Trophoblast cell (in vitro differentiated cells and primary cell): Measurements from ENCODE around the gene SLC22A14.

ENCODE experiments used
- DNase-seq, 2 donors: peaks; one replicate each; pipeline ENCODE4 v3.0.0-alpha.2; 2016
- H2AFZ ChIP-seq: 2 replicates; pipeline ENCODE4 v1.6.1; 2013; ENCODE audit warnings: low read length, moderate library complexity, mild to moderate bottlenecking; ENCODE audit not compliant: insufficient read depth, poor library complexity
- H2AK5ac ChIP-seq: 2 replicates; pipeline ENCODE4 v1.6.1; 2013; ENCODE audit warnings: mild to moderate bottlenecking, low read length
- H2BK120ac ChIP-seq: 2 replicates; pipeline ENCODE4 v1.6.1; 2013; ENCODE audit warnings: low read length, mild to moderate bottlenecking, moderate library complexity; ENCODE audit not compliant: insufficient read depth, poor library complexity
- H2BK12ac ChIP-seq: 2 replicates; pipeline ENCODE4 v1.6.1; 2013; ENCODE audit warnings: mild to moderate bottlenecking, low read length, moderate library complexity
- H2BK5ac ChIP-seq: 2 replicates; pipeline ENCODE4 v1.6.1; 2013; ENCODE audit warnings: low read length, low read depth, moderate library complexity, mild to moderate bottlenecking; ENCODE audit not compliant: poor library complexity
- H3K14ac ChIP-seq: 2 replicates; pipeline ENCODE4 v1.6.1; 2013; ENCODE audit warnings: mild to moderate bottlenecking, low read length
- H3K18ac ChIP-seq: 2 replicates; pipeline ENCODE4 v1.6.1; 2013; ENCODE audit warnings: mild to moderate bottlenecking, low read length
- H3K23ac ChIP-seq: 2 replicates; pipeline ENCODE4 v1.6.1; 2013; ENCODE audit warnings: low read length
- H3K27ac ChIP-seq: 2 replicates; pipeline ENCODE4 v1.5.1; 2013; ENCODE audit warnings: low read depth, mild to moderate bottlenecking, inconsistent platforms, low read length, moderate library complexity
- H3K27me3 ChIP-seq: 2 replicates; pipeline ENCODE4 v1.6.1; 2013; ENCODE audit warnings: inconsistent platforms, mild to moderate bottlenecking, low read length, moderate library complexity; ENCODE audit not compliant: insufficient read depth
- H3K36me3 ChIP-seq, 2 experiments: 1 replicate in 1 of 2; 2 replicates in 1 of 2; pipeline ENCODE4 v1.6.1; 2013; ENCODE audit warnings: low read length in 2 of 2, mild to moderate bottlenecking in 2 of 2, moderate library complexity in 1 of 2; ENCODE audit not compliant: insufficient read depth in 2 of 2, control insufficient read depth in 1 of 2
- H3K4ac ChIP-seq: 2 replicates; pipeline ENCODE4 v1.6.1; 2013; ENCODE audit warnings: low read depth, mild to moderate bottlenecking, low read length, moderate library complexity
- H3K4me1 ChIP-seq, 2 experiments: 1 replicate in 1 of 2; 2 replicates in 1 of 2; pipeline ENCODE4 v1.6.1; 2013; ENCODE audit warnings: low read length in 2 of 2, mild to moderate bottlenecking in 2 of 2, moderate library complexity in 1 of 2; ENCODE audit not compliant: insufficient read depth in 2 of 2, control insufficient read depth in 1 of 2
- H3K4me2 ChIP-seq: 2 replicates; pipeline ENCODE4 v1.6.1; 2013; ENCODE audit warnings: inconsistent platforms, mild to moderate bottlenecking, low read length, moderate library complexity
- H3K4me3 ChIP-seq: 2 replicates; pipeline ENCODE4 v1.5.1; 2013; ENCODE audit warnings: mild to moderate bottlenecking, low read depth, low read length, inconsistent platforms
- H3K79me1 ChIP-seq: one replicate; pipeline ENCODE4 v1.6.1; 2013; ENCODE audit warnings: low read length
- H3K79me2 ChIP-seq: 2 replicates; pipeline ENCODE4 v1.6.1; 2013; ENCODE audit warnings: low read length, mild to moderate bottlenecking; ENCODE audit not compliant: control insufficient read depth, insufficient read depth, poor library complexity
- H3K9ac ChIP-seq: 2 replicates; pipeline ENCODE4 v1.6.1; 2013; ENCODE audit warnings: mild to moderate bottlenecking, low read length
- H3K9me3 ChIP-seq: 2 replicates; pipeline ENCODE4 v1.6.1; 2013; ENCODE audit warnings: low read depth, mild to moderate bottlenecking, control low read depth, inconsistent platforms, low read length; ENCODE audit not compliant: insufficient read depth
- H4K12ac ChIP-seq: 2 replicates; pipeline ENCODE4 v1.6.1; 2013; ENCODE audit warnings: low read depth, mild to moderate bottlenecking, low read length, moderate library complexity
- H4K8ac ChIP-seq: 2 replicates; pipeline ENCODE4 v1.6.1; 2013; ENCODE audit warnings: low read depth, mild to moderate bottlenecking, low read length, moderate library complexity
- H4K91ac ChIP-seq: one replicate; pipeline ENCODE4 v1.6.1; 2013; ENCODE audit warnings: low read depth, mild to moderate bottlenecking, low read length, moderate library complexity
- WGBS: extraction: QIAGEN DNeasy Blood & Tissue Kit; methylation state at CpG from one replicate; pipeline ENCODE4 v1.1.7; 2013; ENCODE audit warnings: missing lambda C conversion rate; ENCODE audit not compliant: insufficient read length, insufficient coverage; ENCODE audit errors: extremely low coverage; 5-methylcytosine and 5-hydroxymethylcytosine counted together

The SLC22A14 gene

DNA sequence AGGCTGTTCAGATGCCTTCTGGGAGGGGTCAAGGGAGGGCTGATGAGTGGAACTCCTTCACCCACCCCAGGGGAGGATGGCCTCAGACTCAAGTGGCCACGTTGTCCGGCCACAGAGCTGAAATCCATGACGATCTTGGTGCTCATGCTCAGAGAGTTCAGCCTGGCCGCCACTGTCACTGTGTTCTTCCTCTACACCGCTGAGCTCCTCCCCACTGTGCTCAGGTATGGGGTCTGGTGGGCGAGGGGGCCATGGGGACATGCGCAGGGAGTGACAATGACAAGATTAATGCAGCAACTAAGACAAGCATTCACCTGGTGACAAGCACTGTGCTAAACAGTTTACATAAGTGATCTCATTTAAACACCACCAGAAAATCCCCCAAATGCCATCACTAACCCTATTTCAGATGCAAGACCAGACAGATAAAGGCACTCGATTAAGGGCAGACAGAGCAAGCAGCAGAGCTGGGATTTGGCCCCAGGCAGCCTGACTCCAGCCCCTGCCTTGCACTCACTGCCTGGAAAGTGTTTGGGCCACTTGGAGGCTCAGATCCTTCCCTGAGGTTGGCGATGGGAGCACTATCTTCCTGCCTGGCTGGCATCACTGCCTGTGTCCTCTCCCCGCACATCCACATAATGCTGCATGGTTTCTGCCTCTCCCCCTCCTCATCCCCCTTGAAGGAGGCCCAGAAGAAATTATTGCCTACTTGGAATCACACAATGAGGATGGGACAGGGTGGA lies 33.6 kb downstream of the SLC22A14 start:
- Histone ChIP-seq H3K18ac (no peak overlapping the region), H3K27ac (no peak overlapping the region), H3K23ac (no peak overlapping the region), H4K12ac (no peak overlapping the region), H4K8ac (no peak overlapping the region), H3K4me1 (peaks cover 0 to 6% of the 10 kb centered on the region in 2 experiments), H3K4me2 (no peak overlapping the region), H3K9me3 (peaks cover 4% of the 10 kb centered on the region), H3K79me2 (no peaks in the 10 kb centered on the region), H3K9ac (no peak overlapping the region), H3K79me1 (no peaks in the 10 kb centered on the region), H2BK12ac (no peak overlapping the region), H3K14ac (no peak overlapping the region), H3K4me3 (peak overlapping the region; percentile 17), H2AK5ac (no peak overlapping the region), H3K36me3 (no peaks in the 10 kb centered on the region), H2AFZ (no peak overlapping the region), H4K91ac (no peak overlapping the region), H2BK120ac (no peak overlapping the region), H3K27me3 (no peaks in the 10 kb centered on the region), H3K4ac (no peak overlapping the region), H2BK5ac (no peak overlapping the region)
- no CpG with 5 or more reads among the region's 10 CpGs for WGBS
- no peak for DNase-seq

DNA sequence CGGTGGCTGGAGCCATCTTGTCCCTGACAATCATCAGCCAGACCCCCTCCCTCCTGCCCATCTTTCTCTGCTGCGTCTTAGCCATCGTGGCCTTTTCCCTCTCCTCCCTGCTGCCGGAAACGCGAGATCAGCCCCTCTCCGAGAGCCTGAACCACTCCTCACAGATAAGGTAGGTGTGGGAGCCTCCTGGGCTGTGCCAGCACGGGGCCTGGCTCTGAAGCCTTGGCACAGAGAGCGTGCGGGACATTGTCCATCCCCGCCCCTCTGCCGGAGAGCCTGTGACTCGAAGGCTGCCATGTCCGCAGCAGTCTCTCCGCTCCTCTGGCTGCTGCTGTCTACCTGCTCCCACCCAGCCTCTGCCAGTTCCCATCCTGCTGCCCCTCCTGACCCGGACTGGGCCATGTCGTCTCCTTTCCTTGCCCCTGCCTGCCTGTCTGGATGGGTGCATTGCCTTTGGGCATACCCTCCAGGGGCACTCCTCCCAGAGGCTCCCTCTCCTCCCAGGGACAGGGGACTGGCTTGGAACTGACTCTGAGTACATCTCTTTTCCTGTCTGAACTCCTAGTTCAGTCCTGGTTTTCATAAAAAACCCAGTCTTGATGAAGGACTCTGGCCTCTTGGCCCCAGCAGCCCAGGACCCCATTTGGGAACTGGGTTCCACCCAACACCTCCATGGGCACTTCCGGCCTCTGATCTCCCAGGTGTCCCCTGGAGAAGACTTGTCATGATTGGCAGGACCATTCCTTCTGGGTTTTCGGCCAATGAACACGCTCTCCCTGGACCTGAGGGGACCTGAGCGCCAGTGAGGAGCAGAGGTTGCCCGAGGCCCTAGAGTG lies 34.5 kb downstream of the SLC22A14 start:
- Histone ChIP-seq H3K14ac (no peak overlapping the region), H3K4ac (no peak overlapping the region), H3K27me3 (no peaks in the 10 kb centered on the region), H2BK5ac (no peak overlapping the region), H3K79me2 (no peaks in the 10 kb centered on the region), H2BK12ac (no peak overlapping the region), H4K8ac (no peak overlapping the region), H3K36me3 (no peaks in the 10 kb centered on the region), H3K23ac (no peak overlapping the region), H3K4me1 (peaks cover 0 to 6% of the 10 kb centered on the region in 2 experiments), H4K91ac (no peak overlapping the region), H3K4me2 (no peak overlapping the region), H3K9ac (no peak overlapping the region), H2AK5ac (no peak overlapping the region), H3K27ac (no peak overlapping the region), H3K4me3 (no peak overlapping the region), H3K79me1 (no peaks in the 10 kb centered on the region), H3K9me3 (peaks cover 4% of the 10 kb centered on the region), H3K18ac (no peak overlapping the region), H4K12ac (no peak overlapping the region), H2AFZ (no peak overlapping the region), H2BK120ac (no peak overlapping the region)
- WGBS = no CpG with 5 or more reads among the region's 22 CpGs
- no peak for DNase-seq

DNA sequence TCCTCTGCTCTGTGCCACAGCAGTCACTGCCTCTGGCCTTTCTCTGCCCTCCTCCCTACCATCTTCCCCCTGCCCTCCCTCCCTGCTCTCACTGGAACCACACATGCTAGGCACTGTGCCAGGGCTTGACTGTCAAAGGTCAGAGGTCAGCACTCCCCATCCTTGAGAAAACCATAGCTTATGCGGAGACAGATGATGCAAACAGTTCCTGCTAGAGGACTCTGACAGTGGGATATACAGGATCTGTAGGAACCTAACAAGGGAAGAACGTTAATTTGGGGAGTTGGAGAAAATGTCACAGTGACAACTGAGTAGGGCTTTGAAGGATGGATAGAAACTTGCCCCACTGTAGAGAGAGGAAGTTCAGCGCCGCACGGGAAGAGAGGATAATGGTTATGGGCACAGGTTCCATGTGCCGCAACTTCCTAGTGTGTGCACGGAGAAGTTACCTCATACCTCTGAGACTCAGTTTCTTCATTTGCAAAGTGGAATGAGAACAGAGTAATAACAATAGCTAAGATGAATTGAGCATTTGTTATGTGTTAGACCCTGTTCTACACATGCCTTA lies 35.2 kb downstream of the SLC22A14 start:
- Histone ChIP-seq H3K4me2 (no peak overlapping the region), H4K8ac (no peak overlapping the region), H2AFZ (no peak overlapping the region), H3K9ac (no peak overlapping the region), H3K79me1 (no peaks in the 10 kb centered on the region), H3K9me3 (peaks cover 4% of the 10 kb centered on the region), H4K12ac (no peak overlapping the region), H2BK120ac (no peak overlapping the region), H3K14ac (no peak overlapping the region), H3K27me3 (no peaks in the 10 kb centered on the region), H3K27ac (no peak overlapping the region), H2BK5ac (no peak overlapping the region), H4K91ac (no peak overlapping the region), H3K4ac (no peak overlapping the region), H3K18ac (no peak overlapping the region), H2BK12ac (no peak overlapping the region), H3K36me3 (no peaks in the 10 kb centered on the region), H3K23ac (no peak overlapping the region), H2AK5ac (no peak overlapping the region), H3K79me2 (no peaks in the 10 kb centered on the region), H3K4me3 (no peak overlapping the region), H3K4me1 (peaks cover 0 to 6% of the 10 kb centered on the region in 2 experiments)
- no CpG with 5 or more reads among the region's 7 CpGs for WGBS
- no peak for DNase-seq

DNA sequence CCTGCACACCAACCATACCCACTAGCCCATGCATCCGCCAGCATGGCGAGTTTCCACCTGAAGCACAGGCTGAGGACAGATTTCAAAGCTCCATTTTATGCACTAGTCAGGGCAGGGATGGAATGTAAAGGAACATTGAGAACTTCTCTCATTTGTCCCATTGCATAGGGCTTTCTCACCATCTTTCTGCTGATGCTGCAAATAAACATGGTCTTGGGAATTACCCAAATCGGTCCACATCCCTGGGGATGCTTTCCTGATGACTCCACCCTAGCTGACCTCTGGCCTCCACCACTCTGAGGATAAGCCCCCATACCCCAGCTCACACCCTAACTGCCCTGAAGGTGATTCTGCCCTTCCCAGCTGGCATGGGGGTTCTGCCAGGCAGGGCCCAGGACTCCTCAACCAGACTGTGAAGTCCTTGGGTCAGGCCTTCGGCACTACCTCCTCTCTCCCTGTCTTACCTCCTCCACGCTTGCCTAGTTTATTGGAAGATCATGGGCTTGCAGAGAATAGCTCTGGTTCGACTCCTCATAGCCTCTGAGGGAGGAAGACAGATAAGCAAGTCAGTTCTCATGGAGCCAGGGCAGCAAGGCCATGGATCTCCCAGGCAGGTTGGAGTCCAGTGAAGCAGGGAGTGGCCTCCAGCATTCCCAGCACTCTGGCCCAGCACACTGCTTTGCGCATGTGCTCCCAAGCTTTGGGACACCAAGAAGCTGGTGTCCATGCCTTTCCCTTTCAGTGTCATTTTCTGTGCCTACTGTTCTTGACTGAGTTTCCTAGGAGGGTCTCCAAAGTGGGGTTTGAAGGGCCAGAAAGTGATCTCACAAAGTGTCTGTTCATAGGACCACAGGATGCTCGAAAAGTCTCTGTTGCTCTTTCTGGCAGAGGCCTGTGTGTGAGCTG lies 36.9 kb downstream of the SLC22A14 start:
- H2BK120ac ChIP-seq = no peak overlapping the region
- peaks cover 4% of the 10 kb centered on the region for H3K9me3 ChIP-seq
- H3K9ac ChIP-seq = no peak overlapping the region
- H4K12ac ChIP-seq = no peak overlapping the region
- H3K27ac ChIP-seq = no peak overlapping the region
- no peak overlapping the region for H3K18ac ChIP-seq
- no peak overlapping the region for H3K14ac ChIP-seq
- H3K27me3 ChIP-seq = no peaks in the 10 kb centered on the region
- H2AFZ ChIP-seq = no peak overlapping the region
- H3K4me2 ChIP-seq = no peak overlapping the region
- WGBS = no CpG with 5 or more reads among the region's 8 CpGs
- no peak overlapping the region for H3K4ac ChIP-seq
- H2BK5ac ChIP-seq = no peak overlapping the region
- H3K36me3 ChIP-seq = no peaks in the 10 kb centered on the region
- no peak overlapping the region for H4K8ac ChIP-seq
- no peaks in the 10 kb centered on the region for H3K79me1 ChIP-seq
- no peaks in the 10 kb centered on the region for H3K79me2 ChIP-seq
- H3K23ac ChIP-seq = no peak overlapping the region
- DNase-seq = no peak
- H3K4me1 ChIP-seq = peaks cover 0 to 5% of the 10 kb centered on the region in 2 experiments
- H3K4me3 ChIP-seq = no peak overlapping the region
- no peak overlapping the region for H2BK12ac ChIP-seq
- no peak overlapping the region for H2AK5ac ChIP-seq
- H4K91ac ChIP-seq = no peak overlapping the region
